GM18873 (cell line): Measurements from ENCODE around the gene TEX264.

ENCODE experiments used
- ATAC-seq: cut with Tn5 transposase; IDR thresholded peaks from one replicate; pipeline ENCODE4 v1.9.1; 2021; ENCODE audit warnings: mild to moderate bottlenecking, moderate library complexity, moderate number of reproducible peaks; ENCODE audit not compliant: unreplicated experiment, low FRiP score

TEX264 gene

DNA sequence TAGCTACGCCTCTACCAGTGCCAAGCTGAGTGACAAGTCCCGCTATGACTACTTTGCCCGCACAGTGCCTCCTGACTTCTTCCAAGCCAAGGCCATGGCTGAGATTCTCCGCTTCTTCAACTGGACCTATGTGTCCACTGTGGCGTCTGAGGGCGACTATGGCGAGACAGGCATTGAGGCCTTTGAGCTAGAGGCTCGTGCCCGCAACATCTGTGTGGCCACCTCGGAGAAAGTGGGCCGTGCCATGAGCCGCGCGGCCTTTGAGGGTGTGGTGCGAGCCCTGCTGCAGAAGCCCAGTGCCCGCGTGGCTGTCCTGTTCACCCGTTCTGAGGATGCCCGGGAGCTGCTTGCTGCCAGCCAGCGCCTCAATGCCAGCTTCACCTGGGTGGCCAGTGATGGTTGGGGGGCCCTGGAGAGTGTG is 41.5 kb downstream of the TEX264 start:
- ATAC-seq, result no peak

DNA sequence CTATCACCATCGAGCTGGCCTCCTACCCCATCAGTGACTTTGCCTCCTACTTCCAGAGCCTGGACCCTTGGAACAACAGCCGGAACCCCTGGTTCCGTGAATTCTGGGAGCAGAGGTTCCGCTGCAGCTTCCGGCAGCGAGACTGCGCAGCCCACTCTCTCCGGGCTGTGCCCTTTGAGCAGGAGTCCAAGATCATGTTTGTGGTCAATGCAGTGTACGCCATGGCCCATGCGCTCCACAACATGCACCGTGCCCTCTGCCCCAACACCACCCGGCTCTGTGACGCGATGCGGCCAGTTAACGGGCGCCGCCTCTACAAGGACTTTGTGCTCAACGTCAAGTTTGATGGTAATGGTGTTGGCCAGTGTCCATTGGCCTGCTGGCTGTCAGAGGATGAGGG is 41.9 kb downstream of the TEX264 start:
- no peak for ATAC-seq

DNA sequence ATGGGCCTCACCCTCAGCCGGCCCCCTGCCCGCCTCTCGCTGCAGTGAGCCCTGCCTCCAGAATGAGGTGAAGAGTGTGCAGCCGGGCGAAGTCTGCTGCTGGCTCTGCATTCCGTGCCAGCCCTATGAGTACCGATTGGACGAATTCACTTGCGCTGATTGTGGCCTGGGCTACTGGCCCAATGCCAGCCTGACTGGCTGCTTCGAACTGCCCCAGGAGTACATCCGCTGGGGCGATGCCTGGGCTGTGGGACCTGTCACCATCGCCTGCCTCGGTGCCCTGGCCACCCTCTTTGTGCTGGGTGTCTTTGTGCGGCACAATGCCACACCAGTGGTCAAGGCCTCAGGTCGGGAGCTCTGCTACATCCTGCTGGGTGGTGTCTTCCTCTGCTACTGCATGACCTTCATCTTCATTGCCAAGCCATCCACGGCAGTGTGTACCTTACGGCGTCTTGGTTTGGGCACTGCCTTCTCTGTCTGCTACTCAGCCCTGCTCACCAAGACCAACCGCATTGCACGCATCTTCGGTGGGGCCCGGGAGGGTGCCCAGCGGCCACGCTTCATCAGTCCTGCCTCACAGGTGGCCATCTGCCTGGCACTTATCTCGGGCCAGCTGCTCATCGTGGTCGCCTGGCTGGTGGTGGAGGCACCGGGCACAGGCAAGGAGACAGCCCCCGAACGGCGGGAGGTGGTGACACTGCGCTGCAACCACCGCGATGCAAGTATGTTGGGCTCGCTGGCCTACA is 44.4 kb downstream of the TEX264 start:
- ATAC-seq, result no peak

DNA sequence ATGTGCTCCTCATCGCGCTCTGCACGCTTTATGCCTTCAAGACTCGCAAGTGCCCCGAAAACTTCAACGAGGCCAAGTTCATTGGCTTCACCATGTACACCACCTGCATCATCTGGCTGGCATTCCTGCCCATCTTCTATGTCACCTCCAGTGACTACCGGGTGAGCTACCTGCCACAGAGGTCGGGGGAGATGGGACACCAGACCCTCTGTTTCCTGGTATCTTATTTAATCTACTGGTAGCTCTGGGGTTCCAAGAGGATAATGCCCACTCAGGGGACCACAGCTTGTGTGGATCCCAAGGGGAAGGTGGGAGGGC is 44.9 kb downstream of the TEX264 start:
- no peak for ATAC-seq

DNA sequence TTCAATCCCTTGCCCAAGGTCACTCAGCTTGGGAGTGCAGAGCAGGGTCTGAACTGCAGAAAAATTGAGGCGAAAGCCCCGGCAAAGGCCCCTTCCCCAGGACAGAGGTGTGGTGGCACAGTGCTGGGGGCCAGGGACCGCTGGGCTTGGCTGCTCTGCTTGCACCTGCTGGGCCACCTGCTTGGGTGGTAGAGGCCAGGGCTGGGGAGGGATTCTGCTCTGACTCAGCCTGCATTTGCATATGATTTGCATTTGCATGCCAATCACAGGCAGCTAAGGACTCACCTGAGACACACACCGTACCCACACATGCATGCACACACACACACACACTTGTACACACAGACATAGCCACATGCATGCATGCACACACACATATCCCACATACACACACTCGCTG is 45.8 kb downstream of the TEX264 start:
- ATAC-seq, result no peak

DNA sequence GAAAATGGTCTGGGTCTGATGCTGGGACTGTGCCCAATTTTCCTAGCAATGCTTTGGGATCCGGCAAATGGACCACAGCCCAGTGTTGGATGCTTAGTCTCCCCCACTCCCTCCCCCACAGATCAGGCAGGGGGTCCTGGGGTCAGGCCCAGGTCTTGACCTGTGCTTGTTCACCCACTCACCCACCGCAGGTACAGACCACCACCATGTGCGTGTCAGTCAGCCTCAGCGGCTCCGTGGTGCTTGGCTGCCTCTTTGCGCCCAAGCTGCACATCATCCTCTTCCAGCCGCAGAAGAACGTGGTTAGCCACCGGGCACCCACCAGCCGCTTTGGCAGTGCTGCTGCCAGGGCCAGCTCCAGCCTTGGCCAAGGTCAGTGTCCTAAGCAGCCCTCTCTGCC is 46.4 kb downstream of the TEX264 start:
- no peak for ATAC-seq

DNA sequence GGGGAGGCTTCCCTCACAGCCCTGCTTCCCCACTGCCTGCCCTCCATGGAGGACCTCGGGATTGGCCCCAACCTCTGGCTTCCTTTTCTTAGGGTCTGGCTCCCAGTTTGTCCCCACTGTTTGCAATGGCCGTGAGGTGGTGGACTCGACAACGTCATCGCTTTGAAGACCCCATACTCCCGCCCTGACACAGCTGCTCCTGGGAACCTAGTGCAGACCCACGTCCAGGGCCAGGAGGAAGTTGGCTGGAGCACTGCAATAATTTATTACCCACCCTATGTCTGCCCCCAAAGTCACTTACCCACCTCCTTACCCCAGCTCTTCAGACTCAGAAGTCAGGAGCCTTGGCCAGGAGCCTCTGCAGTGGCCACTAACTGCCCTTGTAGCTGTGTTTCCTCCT is 46.9 kb downstream of the TEX264 start:
- no peak for ATAC-seq

DNA sequence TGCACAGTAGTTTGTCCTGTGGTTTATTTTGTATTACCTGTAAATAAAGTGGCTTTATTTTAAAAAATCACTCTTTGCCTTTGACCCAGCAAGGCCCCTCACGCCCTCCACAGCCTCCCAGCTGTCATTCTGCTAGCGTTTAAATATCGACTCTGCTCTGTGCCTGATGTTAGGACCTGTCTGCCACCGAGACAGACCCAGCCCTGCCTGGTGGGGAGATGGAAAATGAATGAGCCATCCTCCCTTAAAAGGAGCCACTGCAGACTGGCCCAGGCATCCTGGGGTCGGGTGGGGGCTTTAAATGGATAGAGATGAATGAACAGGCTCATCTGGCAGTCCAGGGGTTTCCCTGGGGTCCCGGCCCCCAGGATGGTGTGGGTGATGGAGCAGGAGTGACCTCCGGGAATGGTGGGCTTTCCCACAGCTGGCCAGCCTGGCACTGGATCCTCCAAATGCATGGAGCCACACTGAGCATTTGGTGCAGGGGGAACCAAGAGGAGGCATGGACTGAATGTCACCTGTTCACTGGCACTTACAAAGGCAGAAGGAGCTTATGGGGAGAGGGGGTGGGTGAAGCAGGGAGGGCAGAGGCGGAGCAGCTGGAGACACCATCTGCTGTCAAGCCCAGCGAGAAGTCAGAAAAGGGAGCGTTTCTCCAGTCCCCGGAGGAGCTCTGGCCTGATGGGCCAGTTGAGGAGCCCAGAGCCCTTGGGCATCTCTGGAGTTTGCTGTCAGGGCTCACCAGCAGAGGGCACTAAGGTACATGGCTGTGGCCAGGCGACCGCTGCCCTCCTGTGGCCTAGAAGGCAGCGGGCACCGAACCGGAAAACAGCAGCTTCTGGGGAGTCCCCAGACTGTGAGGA is 47.7 kb downstream of the TEX264 start:
- no peak for ATAC-seq

DNA sequence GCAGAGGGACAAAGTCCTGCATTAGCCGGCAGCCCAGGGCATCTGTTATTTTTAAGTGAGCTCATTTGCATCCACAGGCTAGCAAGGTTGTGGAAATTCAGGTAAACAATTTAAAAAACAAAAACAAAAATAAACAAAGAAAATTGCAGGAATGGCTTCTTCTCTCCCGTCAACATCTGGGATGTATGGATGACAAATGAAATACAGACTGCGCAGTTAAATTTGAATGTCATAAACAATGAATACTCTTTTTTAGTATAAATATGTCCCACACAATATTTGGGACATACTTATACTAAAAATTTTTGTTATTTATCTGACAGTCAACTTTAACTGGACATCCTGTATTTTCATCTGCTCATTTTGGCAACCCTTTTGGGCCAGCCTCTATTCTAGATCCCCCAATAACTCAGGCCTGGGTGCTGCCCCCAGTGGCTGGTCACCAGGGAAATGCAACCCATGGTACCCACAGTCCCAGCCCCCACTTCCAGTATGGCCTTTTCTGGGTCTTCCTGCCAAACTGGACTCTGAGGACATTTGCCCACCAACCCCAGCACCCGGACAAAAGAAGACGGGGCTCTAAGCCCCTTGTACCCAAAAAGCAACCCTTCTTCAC is 48.5 kb downstream of the TEX264 start:
- ATAC-seq, result no peak

DNA sequence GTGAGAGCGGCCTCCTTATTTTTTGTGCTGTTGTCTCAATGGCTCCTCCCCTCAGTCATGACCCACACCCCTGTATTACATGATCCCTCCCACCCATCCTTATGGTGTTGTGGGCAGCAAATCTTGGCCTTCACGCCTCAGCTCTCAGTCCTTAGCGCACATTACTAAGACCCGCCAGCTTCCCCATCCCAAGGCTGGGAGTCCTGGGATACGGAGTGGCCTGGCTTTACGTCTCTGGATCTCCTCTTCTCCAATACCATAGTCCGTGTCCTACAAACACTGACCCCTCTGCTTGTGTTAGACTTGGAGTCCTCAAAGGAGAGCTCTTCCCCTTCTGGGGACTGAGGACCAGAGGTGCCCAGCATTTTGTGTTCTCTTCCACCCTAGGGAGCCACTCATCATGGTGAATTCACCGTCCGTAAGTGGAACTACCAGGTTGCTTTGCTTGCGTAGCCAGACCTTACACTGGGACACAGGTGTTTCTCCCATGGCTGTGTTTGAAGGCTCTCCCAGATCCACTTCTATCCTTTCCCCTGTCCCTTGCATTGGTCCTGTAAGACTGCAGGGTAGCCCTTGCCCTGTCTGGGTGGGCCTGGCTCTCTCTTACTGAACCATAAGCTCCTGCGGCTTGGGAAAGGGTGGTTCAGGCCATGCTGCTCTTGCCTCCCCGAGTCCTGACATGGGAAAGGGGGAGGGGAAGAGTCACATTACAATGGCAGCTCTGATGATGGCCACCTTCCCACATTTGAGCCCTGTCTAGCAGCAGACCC is 49.4 kb downstream of the TEX264 start:
- no peak for ATAC-seq

DNA sequence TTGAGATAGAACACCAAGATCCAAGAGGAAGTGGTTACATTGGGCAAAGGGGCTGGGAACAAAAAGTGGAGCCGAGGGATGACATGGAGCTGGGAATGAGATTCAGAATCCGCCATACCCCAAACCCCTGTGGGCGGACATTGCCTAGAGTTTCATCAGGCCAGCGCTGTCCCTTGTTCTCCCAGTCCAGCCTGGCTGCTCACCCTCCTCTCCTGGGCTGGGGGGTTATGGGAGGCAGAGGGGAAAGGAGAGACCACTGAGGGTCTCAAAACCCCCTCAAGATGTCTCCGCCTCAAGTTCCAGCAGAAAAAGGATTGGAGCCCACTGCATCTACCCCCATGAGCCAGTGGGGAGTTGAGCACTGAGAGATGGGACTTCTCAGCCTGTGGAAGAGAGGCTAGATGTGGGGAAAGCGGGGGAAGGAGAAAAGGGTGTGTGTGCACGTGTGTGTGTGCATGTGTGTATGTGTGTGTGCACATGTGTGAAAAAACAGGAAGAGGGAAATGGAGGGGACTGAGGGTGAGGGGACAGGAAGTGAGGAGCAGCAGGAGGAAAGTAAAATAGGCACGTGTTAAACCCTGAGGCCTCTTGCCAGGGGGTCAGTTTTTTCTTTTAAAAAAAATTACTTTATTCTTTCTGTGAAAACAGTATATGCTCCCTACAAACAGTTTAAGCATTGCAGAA is 50.2 kb downstream of the TEX264 start:
- ATAC-seq, result no peak

DNA sequence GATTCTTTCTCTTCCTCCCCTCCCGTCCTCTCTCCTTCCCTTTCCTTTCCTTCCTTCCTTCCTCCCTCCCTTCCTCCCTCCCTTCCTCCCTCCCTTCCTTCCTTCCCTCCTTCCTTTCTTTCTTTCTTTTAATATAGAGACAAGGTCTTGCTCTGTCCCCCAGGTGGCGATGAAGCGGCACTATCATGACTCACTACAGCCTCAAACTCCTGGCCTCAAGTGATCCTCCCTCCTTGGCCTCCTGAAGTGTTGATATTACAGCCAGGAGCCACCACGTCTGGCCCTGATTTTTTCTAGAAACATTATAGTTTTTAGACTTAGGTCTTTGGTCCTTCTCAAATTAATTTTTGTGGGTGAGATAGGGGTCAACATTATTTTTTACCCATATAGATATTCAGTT is 51.3 kb downstream of the TEX264 start:
- no peak for ATAC-seq

DNA sequence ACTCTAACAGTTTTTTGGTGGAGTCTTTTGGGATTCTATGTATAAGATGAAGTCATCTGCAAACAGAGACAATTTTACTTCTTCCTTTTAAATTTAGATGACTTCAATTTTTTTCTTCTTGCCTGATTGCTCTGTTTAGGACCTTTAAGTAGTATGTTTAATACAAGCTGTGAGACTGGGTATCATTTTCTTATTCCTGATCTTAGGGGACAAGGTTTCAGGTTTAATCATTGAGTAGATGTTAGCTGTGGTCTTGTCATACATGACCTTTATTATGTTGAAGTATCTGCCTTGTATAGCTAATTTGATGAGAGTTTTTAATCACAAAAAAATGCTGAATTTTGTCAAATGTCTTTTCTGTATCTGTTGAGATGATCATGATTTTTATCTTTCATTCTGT is 56.4 kb downstream of the TEX264 start:
- no peak for ATAC-seq

DNA sequence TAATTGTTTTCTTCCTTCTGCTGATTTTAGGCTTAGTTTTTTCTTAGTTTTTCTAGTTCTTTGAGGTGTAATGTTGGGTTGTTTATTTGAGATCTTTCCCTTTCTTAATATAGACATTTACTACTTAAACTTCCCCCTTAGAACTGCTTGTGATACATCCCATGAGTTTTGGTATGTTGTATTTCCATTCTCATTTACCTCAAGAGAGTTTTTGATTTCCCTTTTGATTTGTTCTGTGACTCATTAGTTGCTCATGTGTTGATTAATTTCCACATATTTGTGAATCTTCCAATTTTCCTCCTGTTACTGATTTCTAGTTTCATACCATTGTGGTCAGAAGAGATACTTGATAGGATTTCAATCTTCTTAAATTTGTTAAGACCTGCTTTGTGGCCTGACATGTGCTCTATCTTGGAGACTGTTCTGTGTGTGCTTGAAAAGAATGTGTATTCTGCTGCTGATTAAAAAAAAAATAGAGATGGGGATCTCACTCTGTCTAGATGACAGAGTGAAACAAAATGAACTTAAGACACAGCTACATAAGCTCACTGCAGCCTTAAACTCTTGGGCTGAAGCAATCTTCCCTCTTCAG is 58.1 kb downstream of the TEX264 start:
- ATAC-seq, result no peak

DNA sequence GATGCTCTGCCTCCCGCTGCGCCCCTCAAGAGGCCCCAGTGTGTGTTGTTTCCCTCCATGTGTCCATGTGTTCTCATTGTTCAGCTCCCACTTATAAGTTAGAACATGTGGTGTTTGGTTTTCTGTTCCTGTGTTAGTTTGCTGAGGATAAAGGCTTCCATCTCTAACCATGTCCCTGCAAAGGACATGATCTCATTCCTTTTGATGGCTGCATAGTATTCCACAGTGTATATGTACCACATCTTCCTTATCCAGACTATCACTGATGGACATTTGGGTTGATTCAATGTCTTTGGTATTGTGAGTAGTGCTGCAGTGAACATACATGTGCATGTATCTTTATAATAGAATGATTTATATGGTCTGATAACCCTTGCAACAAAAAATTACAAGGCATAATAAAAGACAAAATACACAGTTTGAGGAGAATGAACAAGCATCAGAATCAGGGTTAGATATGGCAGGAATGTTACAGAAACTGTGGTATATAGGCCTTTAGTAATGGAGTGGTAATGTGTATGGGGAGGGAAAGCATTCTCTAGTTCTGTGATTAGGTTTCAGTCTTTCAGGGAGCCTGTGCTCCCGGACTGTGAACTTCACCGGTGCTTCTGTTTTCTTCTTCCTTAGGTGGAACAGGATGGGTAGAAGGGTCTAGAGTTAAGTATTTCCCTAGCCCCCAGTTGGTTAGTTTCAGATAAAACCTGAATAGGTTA is 63.0 kb downstream of the TEX264 start:
- ATAC-seq, result no peak

DNA sequence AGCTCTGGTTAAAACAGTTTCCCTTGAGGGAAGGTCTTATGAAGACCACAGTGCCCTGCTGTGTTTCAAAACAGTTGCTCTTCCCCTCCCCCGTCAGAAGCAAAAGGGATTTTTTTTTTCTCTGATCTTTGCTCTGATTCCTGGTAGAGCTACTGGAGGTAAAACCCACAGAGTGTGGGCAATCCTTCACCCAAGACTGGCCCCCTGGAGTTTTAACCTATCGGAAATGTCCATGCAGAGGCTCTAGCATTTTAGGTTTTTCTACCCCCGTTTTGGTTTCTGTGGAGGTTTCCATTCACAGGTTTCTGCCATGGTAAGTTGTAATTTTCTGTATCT is 63.5 kb downstream of the TEX264 start:
- no peak for ATAC-seq

DNA sequence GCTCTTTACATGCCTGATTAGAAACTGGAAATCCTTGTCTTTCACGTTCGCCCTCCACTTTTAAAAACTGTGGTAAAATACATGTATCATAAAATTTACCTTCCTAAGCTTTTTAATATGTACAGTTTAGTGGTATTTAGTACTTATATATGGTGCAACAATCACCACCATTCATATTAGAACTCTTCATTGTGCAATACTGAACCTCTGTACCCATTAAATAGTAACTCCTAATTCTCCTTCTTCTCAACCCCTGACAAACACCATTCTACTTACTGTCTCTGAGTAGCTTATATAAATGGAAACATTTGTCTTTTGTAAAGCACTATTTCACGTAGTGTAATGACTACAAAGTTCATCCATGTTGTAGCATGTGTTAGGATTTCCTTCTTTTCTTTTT is 64.0 kb downstream of the TEX264 start:
- ATAC-seq, result no peak

DNA sequence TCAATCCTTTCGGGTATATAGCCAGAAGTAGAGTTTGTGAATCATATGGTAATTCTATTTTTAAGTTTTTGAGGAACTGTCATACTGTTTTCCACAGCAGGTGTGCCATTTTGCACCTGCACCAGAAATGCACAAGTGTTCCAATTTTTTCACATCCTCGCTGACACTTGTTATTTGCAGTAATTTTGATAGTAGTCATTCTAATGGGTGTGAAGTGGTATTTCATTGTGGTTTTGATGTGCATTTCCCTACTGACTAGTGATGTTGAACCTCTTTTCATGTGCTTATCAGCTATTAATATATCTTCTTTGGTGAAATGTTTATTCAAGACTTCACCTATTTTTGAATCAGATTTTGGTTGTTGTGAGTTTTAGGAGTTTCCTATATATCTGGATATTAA is 64.9 kb downstream of the TEX264 start:
- no peak for ATAC-seq

DNA sequence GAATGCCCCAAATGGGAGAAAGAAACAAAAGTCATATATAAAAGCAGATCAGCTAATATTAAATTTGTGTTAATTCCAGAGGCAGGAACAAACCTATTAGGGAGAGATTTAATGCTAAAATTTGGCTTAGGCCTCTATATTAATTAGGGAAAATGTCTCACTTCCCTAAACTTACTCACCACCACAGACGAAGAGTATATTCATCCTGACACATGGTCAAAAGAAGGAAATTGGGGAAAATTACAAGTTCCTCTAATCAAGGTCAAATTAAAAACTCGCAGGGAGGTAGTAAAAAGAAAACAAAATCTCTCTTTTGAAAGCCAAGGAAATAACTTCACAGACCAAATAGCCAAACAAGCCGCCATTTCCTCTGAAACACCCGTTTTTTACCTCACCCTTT is 68.1 kb downstream of the TEX264 start:
- no peak for ATAC-seq
